ENCODE results near the gene CDCA4. TPM values are rescaled to one million over a fixed set of nuclear protein-coding genes. Genes with fewer than 3 reads are reported as not detected.

Gene CDCA4
- total and polyA plus RNA-seq, 2 donors (not counting 3 experiments of a cell fraction or from before 2014, with no cell fraction given), result 29.9 to 44.5 TPM

DNA sequence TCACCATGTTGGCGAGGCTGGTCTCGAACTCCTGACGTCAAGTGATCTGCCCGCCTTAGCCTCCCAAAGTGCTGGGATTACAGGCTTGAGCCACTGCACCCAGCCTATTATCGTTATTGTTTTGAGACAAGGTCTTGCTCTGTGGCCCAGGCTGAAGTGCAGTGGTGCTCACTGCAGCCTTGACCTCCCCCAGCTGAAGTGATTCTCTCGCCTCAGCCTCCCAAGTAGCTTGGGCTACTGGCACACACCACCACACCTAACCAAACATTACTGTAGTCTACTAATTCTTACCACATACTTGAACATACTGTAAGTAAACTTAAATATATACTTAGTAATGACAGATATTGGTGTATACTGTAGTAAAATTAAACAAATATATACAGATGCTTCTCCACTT is 4.5 kb upstream of the CDCA4 start:
- POLR2A ChIA-PET, result no interaction called here
- intact Hi-C loops (cut with micrococcal nuclease), result no loop called here
- TSS peak; percentile 17 for BruUV-seq (replicated peaks)

More for the DNA sequence above, 4.5 kb upstream of the CDCA4 start:
- no peak for FAIRE-seq
- no peak for DNase-seq (ENCODE audit: low read depth, low spot score)
- H3K27me3 ChIP-seq (ENCODE audit: control insufficient read depth in 2 of 2, insufficient read depth in 2 of 2, low read length in 2 of 2), result no peaks in the 10 kb centered on the region
- H4K20me1 ChIP-seq (replicated peaks; ENCODE audit: control insufficient read depth, extremely low read depth, insufficient read depth, low read length), result no peaks in the 10 kb centered on the region
- no peak overlapping the region for H2AFZ ChIP-seq (ENCODE audit: low read depth, low read length)
- H3K9me3 ChIP-seq (replicated peaks; ENCODE audit: control insufficient read depth, insufficient read depth, low read length), result peaks cover 2% of the 10 kb centered on the region
- no peak overlapping the region for H3K4me3 ChIP-seq (replicated peaks in 1 of 3; ENCODE audit: insufficient read depth in 1 of 3, low read depth in 1 of 3, low read length in 3 of 3)
- peaks cover 5% of the 10 kb centered on the region for H3K79me2 ChIP-seq (ENCODE audit: control insufficient read depth, insufficient read depth, low read length)
- H3K9ac ChIP-seq (replicated peaks; ENCODE audit: extremely low read depth, insufficient read depth, low read length), result peak overlapping the region; percentile 19
- CTCF ChIA-PET, result interaction anchor here (1.0 to 1.6 kb wide), 3 partner anchors 20 to 55 kb away, joined by 3 to 7 read pairs (median 5); no protein-coding TSS in a partner anchor
- dilution Hi-C loops (cut with MboI; ENCODE audit: extremely low pct_ligation_motif_present, low sequenced_read_pairs), result no loop called here
- peak overlapping the region; percentile 79 for H3K4me2 ChIP-seq (ENCODE audit: insufficient read depth, low read length)
- peak overlapping the region; percentile 70 for H3K27ac ChIP-seq (ENCODE audit: insufficient read depth, low read depth, low read length)
- H3K9me1 ChIP-seq (replicated peaks; ENCODE audit: control insufficient read depth, extremely low read depth, insufficient read depth, low read length), result no peaks in the 10 kb centered on the region
- H3K4me1 ChIP-seq (ENCODE audit: control insufficient read depth, extremely low read depth, insufficient read depth, low read length), result peaks cover 44% of the 10 kb centered on the region
- H3K36me3 ChIP-seq (ENCODE audit: control insufficient read depth in 2 of 2, extremely low read depth in 1 of 2, insufficient read depth in 2 of 2, low read length in 2 of 2), result no peaks in the 10 kb centered on the region
- TF ChIP-seq MAX (IDR thresholded peaks at IDR 0.05; ENCODE audit: insufficient read depth, insufficient read length) (no peak), CTCF (IDR thresholded peaks at IDR 0.05; ENCODE audit: extremely low read depth in 1 of 2, insufficient read depth in 1 of 2, low read depth in 1 of 2, low read length in 2 of 2) (no peak), MYC (IDR thresholded peaks at IDR 0.05; ENCODE audit: low read depth, low read length) (no peak), FOS (IDR thresholded peaks at IDR 0.05; ENCODE audit: borderline replicate concordance, insufficient read depth, low read length) (no peak), JUN (IDR thresholded peaks at IDR 0.05; ENCODE audit: borderline replicate concordance, insufficient read depth, insufficient read length, low read depth) (no peak), GATA2 (IDR thresholded peaks at IDR 0.05; ENCODE audit: insufficient read depth, insufficient read length, low read depth, low read length) (no peak), EZH2 (IDR thresholded peaks at IDR 0.05; ENCODE audit: borderline replicate concordance, low read depth, low read length, severe bottlenecking) (no peak), POLR2AphosphoS5 (IDR thresholded peaks at IDR 0.05; ENCODE audit: insufficient read depth, low read depth, low read length) (no peak), POLR2A (IDR thresholded peaks at IDR 0.05; ENCODE audit: low read depth, low read length) (no peak)
